ENCODE data around the gene PCNT. TPM values are rescaled to one million over a fixed set of nuclear protein-coding genes. Genes with fewer than 3 reads are reported as not detected.

The PCNT gene
- total and polyA plus RNA-seq, 9 of the 15 experiments (the other 6 are each of a cell fraction or from before 2014, with no cell fraction given) = 9.1 to 53.5 (median 31.3) TPM

- no peak for TF ChIP-seq KAT2B (IDR thresholded peaks at IDR 0.05; ENCODE audit: low read depth, low read length)
- no peak for TF ChIP-seq CTCF (IDR thresholded peaks at IDR 0.05 in 2 of 3, conservative IDR thresholded peaks at IDR 0.05 in 1 of 3; ENCODE audit: insufficient read depth in 2 of 3, low read depth in 1 of 3, low read length in 3 of 3)
- TF ChIP-seq ARID4B (CRISPR knock-in tag; IDR thresholded peaks at IDR 0.05) = no peak
- no peak for TF ChIP-seq ASH1L (IDR thresholded peaks at IDR 0.05; ENCODE audit: borderline replicate concordance, low read depth, partially characterized antibody)
- TF ChIP-seq ELF2 (CRISPR knock-in tag; IDR thresholded peaks at IDR 0.05) = no peak
- peak; percentile 50 for TF ChIP-seq RBBP5 (IDR thresholded peaks at IDR 0.05; ENCODE audit: borderline replicate concordance, insufficient read depth, low read length, poor library complexity, severe bottlenecking)
- TF ChIP-seq ARHGAP35 (IDR thresholded peaks at IDR 0.05; ENCODE audit: partially characterized antibody) = no peak
- TF ChIP-seq SNAPC5 (CRISPR knock-in tag; IDR thresholded peaks at IDR 0.05) = no peak
- no peak for TF ChIP-seq ZNF699 (CRISPR knock-in tag; IDR thresholded peaks at IDR 0.05; ENCODE audit: insufficient replicate concordance)
- no peak for TF ChIP-seq NFIX (CRISPR knock-in tag; IDR thresholded peaks at IDR 0.05; ENCODE audit: low read depth)
- peak; percentile 93; the same call in 1 of the 2 replicates for TF ChIP-seq HDAC2 (IDR thresholded peaks at IDR 0.05)
- no peak for TF ChIP-seq ZNF316 (IDR thresholded peaks at IDR 0.05)
- TF ChIP-seq, protein P1, sequence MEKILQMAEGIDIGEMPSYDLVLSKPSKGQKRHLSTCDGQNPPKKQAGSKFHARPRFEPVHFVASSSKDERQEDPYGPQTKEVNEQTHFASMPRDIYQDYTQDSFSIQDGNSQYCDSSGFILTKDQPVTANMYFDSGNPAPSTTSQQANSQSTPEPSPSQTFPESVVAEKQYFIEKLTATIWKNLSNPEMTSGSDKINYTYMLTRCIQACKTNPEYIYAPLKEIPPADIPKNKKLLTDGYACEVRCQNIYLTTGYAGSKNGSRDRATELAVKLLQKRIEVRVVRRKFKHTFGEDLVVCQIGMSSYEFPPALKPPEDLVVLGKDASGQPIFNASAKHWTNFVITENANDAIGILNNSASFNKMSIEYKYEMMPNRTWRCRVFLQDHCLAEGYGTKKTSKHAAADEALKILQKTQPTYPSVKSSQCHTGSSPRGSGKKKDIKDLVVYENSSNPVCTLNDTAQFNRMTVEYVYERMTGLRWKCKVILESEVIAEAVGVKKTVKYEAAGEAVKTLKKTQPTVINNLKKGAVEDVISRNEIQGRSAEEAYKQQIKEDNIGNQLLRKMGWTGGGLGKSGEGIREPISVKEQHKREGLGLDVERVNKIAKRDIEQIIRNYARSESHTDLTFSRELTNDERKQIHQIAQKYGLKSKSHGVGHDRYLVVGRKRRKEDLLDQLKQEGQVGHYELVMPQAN (IDR thresholded peaks at IDR 0.05; ENCODE audit: borderline replicate concordance) = peak; percentile 72; the same call in 1 of the 2 replicates
- TF ChIP-seq ZNF780A (CRISPR knock-in tag; IDR thresholded peaks at IDR 0.05) = no peak
- TF ChIP-seq, protein P2, sequence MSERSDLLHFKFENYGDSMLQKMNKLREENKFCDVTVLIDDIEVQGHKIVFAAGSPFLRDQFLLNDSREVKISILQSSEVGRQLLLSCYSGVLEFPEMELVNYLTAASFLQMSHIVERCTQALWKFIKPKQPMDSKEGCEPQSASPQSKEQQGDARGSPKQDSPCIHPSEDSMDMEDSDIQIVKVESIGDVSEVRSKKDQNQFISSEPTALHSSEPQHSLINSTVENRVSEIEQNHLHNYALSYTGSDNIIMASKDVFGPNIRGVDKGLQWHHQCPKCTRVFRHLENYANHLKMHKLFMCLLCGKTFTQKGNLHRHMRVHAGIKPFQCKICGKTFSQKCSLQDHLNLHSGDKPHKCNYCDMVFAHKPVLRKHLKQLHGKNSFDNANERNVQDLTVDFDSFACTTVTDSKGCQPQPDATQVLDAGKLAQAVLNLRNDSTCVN (CRISPR knock-in tag; IDR thresholded peaks at IDR 0.05) = no peak
- no peak for TF ChIP-seq HIVEP1 (CRISPR knock-in tag; IDR thresholded peaks at IDR 0.05)
- TF ChIP-seq BCOR (IDR thresholded peaks at IDR 0.05) = peak; percentile 97
- TF ChIP-seq ZNF140 (CRISPR knock-in tag; IDR thresholded peaks at IDR 0.05) = no peak
Observed at GRCh38 chr21:46320331-46320801, 3.6 kb upstream of the PCNT start (continued).
